ENCODE results near the gene RGMB.

The RGMB gene

GRCh38 chr5:98793223-98793622 is 19.8 kb downstream of the RGMB start:
- Histone ChIP-seq H3K9me2 (replicated peaks; ENCODE audit: insufficient read depth, low read length) (no peaks in the 10 kb centered on the region), H3F3A (ENCODE audit: insufficient read depth, low read length) (no peaks in the 10 kb centered on the region), H3K4me2 (ENCODE audit: low read depth, low read length) (no peak overlapping the region), H4K20me1 (ENCODE audit: insufficient read depth, low read length) (no peaks in the 10 kb centered on the region), H3K27me3 (replicated peaks; ENCODE audit: insufficient read depth, low read length) (no peaks in the 10 kb centered on the region), H3K4me1 (ENCODE audit: low read length) (no peaks in the 10 kb centered on the region), H3K79me2 (ENCODE audit: low read length) (no peaks in the 10 kb centered on the region), H3K9ac (ENCODE audit: low read length) (no peak overlapping the region), H3K4me3 (ENCODE audit: low read length) (no peak overlapping the region), H3K36me3 (replicated peaks; ENCODE audit: insufficient read depth, low read length) (no peaks in the 10 kb centered on the region), H3K9me3 (replicated peaks; ENCODE audit: insufficient read depth, low read length) (no peaks in the 10 kb centered on the region), H2AFZ (ENCODE audit: low read length) (no peak overlapping the region), H3K27ac (ENCODE audit: low read length) (no peak overlapping the region)
- no peak for DNase-seq
- TF ChIP-seq EZH2 (optimal IDR thresholded peaks at IDR 0.05; ENCODE audit: low read depth, low read length) (no peak), CTCF (IDR thresholded peaks at IDR 0.05; ENCODE audit: low read length) (no peak), EZH2phosphoT487 (IDR thresholded peaks at IDR 0.05; ENCODE audit: low read length) (no peak)

- Histone ChIP-seq H3K4me1 (ENCODE audit: low read length) (no peaks in the 10 kb centered on the region), H3K4me3 (ENCODE audit: low read length) (no peak overlapping the region), H3K79me2 (ENCODE audit: low read length) (no peaks in the 10 kb centered on the region), H3K9ac (ENCODE audit: low read length) (no peak overlapping the region), H3K27ac (ENCODE audit: low read length) (no peak overlapping the region), H4K20me1 (ENCODE audit: insufficient read depth, low read length) (no peaks in the 10 kb centered on the region), H3K9me2 (replicated peaks; ENCODE audit: insufficient read depth, low read length) (no peaks in the 10 kb centered on the region), H3K27me3 (replicated peaks; ENCODE audit: insufficient read depth, low read length) (no peaks in the 10 kb centered on the region), H3K9me3 (replicated peaks; ENCODE audit: insufficient read depth, low read length) (no peaks in the 10 kb centered on the region), H2AFZ (ENCODE audit: low read length) (no peak overlapping the region), H3K36me3 (replicated peaks; ENCODE audit: insufficient read depth, low read length) (no peaks in the 10 kb centered on the region), H3F3A (ENCODE audit: insufficient read depth, low read length) (no peaks in the 10 kb centered on the region), H3K4me2 (ENCODE audit: low read depth, low read length) (no peak overlapping the region)
- DNase-seq: no peak
- TF ChIP-seq EZH2phosphoT487 (IDR thresholded peaks at IDR 0.05; ENCODE audit: low read length): no peak
- TF ChIP-seq EZH2 (optimal IDR thresholded peaks at IDR 0.05; ENCODE audit: low read depth, low read length): no peak
- no peak for TF ChIP-seq CTCF (IDR thresholded peaks at IDR 0.05; ENCODE audit: low read length)
Measured at GRCh38 chr5:98794001-98794400, 20.5 kb downstream of the RGMB start.

- Histone ChIP-seq H3F3A (ENCODE audit: insufficient read depth, low read length) (no peaks in the 10 kb centered on the region), H3K27me3 (replicated peaks; ENCODE audit: insufficient read depth, low read length) (no peaks in the 10 kb centered on the region), H4K20me1 (ENCODE audit: insufficient read depth, low read length) (no peaks in the 10 kb centered on the region), H3K36me3 (replicated peaks; ENCODE audit: insufficient read depth, low read length) (no peaks in the 10 kb centered on the region), H3K79me2 (ENCODE audit: low read length) (no peaks in the 10 kb centered on the region), H3K9me3 (replicated peaks; ENCODE audit: insufficient read depth, low read length) (no peaks in the 10 kb centered on the region), H3K9me2 (replicated peaks; ENCODE audit: insufficient read depth, low read length) (no peaks in the 10 kb centered on the region), H3K4me1 (ENCODE audit: low read length) (no peaks in the 10 kb centered on the region), H3K4me2 (ENCODE audit: low read depth, low read length) (no peak overlapping the region), H3K9ac (ENCODE audit: low read length) (no peak overlapping the region), H2AFZ (ENCODE audit: low read length) (no peak overlapping the region), H3K27ac (ENCODE audit: low read length) (no peak overlapping the region), H3K4me3 (ENCODE audit: low read length) (no peak overlapping the region)
- no peak for TF ChIP-seq EZH2phosphoT487 (IDR thresholded peaks at IDR 0.05; ENCODE audit: low read length)
- no peak for TF ChIP-seq EZH2 (optimal IDR thresholded peaks at IDR 0.05; ENCODE audit: low read depth, low read length)
- no peak for TF ChIP-seq CTCF (IDR thresholded peaks at IDR 0.05; ENCODE audit: low read length)
- DNase-seq: no peak
Measured at GRCh38 chr5:98794414-98795080, 21.1 kb downstream of the RGMB start.

Measured in MM.1S (cell line).